Fibroblast of villous mesenchyme (primary cell): ENCODE results near the gene MYL6. TPM values are rescaled to one million over a fixed set of nuclear protein-coding genes. Genes with fewer than 3 reads are reported as not detected.

ENCODE experiments used
- DNase-seq: peaks from one replicate; pipeline ENCODE4 v3.0.0-alpha.2; 2010; ENCODE audit warnings: low read depth
- H3K4me3 ChIP-seq: 2 replicates; pipeline ENCODE4 v1.5.1; 2011; ENCODE audit warnings: low read depth, mild to moderate bottlenecking, low read length
- CTCF ChIP-seq: IDR thresholded peaks from 2 replicates; pipeline ENCODE4 v1.5.1; 2012; ENCODE audit warnings: low read depth, mild to moderate bottlenecking, low read length; ENCODE audit not compliant: insufficient read depth
- total RNA-seq: library from RNA; depleted of rRNA; stranded (reverse); fragments of >200 nt; gene quantifications from 2 replicates; pipeline ENCODE4 v1.2.3, GENCODE V29; 2012

MYL6 gene
- total RNA-seq, 1 donor = 2,412 TPM

- TF ChIP-seq CTCF = peak; percentile 74
- DNase-seq = peak; percentile 89
Measured at GRCh38 chr12:56157201-56158028, 744 bp upstream of the MYL6 start.

GRCh38 chr12:56158926-56159461 lies 835 bp downstream of the MYL6 start:
- peak; percentile 76 for DNase-seq
- TF ChIP-seq CTCF = no peak

More at GRCh38 chr12:56157201-56158028, 744 bp upstream of the MYL6 start:
- H3K4me3 ChIP-seq = peak overlapping the region; percentile 100

GRCh38 chr12:56159482-56160192 lies 1.5 kb downstream of the MYL6 start:
- no peak for DNase-seq
- no peak for TF ChIP-seq CTCF

More at GRCh38 chr12:56158926-56159461, 835 bp downstream of the MYL6 start:
- H3K4me3 ChIP-seq = peak overlapping the region; percentile 100

GRCh38 chr12:56160193-56160763 lies 2.1 kb downstream of the MYL6 start:
- no peak for DNase-seq
- H3K4me3 ChIP-seq = peak overlapping the region; percentile 100
- no peak for TF ChIP-seq CTCF

More at GRCh38 chr12:56159482-56160192, 1.5 kb downstream of the MYL6 start:
- H3K4me3 ChIP-seq = peak overlapping the region; percentile 100

GRCh38 chr12:56160894-56161689 lies 2.9 kb downstream of the MYL6 start:
- H3K4me3 ChIP-seq = peak overlapping the region; percentile 100
- no peak for TF ChIP-seq CTCF
- no peak for DNase-seq
